Measurements from ENCODE around the gene PGF. TPM values are rescaled to one million over a fixed set of nuclear protein-coding genes. Genes with fewer than 3 reads are reported as not detected.
"Not testable (repeated sequence)": the region's sequence is repeated elsewhere in the genome, so short reads cannot be mapped to it uniquely, and the experiment has no call there.

The PGF gene
- total RNA-seq, 3 donors from 2014 or later = 0.18 to 0.38 (median 0.18) TPM

DNA sequence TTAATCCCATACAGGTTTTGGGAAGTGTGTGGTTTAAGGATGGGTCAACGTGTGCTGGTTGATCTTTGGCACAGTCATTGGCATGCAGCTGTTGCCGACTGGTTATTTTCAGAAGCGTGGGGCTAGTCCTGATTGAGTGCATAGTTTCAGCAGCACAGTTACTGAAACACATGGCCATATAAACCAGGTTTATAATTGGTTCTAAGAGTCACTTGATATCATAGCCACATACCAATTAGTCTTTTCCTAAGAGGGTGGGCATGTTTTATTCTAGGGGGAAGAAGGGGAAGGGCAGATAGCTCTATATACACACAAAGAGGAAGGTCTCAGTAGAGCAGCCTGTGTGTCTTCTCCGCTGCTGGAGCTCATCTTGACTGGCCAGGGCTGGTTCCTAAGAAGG, 21.4 kb downstream of the PGF start:
- no peak overlapping the region for H3K4me3 Mint-ChIP-seq
- H3K4me1 Mint-ChIP-seq (ENCODE audit: low read depth) = peaks cover 22% of the 10 kb centered on the region
- peaks cover 6% of the 10 kb centered on the region for H3K9me3 Mint-ChIP-seq

DNA sequence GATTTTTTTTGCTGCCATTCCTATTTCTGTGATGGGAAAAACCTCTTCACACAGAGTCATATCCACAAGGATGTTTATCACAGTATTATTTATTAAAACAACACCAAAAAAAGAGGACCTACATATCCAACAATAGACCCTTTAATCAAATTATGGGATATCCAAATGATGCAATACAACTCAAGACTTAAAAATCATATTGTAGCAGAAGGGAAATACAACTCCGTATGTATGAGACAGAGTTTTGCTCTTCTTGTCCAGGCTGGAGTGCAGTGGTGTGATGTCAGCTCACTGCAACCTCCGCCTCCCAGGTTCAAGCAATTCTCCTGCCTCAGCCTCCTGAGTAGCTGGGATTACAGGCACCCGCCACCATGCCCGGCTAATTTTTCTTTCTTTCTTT, 22.5 kb downstream of the PGF start:
- peaks cover 17% of the 10 kb centered on the region for H3K4me1 Mint-ChIP-seq (ENCODE audit: low read depth)
- DNase-seq; H3K27me3 Mint-ChIP-seq (ENCODE audit: low read depth): not testable (repeated sequence)

More for the DNA sequence above, 21.4 kb downstream of the PGF start:
- DNase-seq (no peak), ATAC-seq (no peak)
- H3K27me3 Mint-ChIP-seq (ENCODE audit: low read depth) = peaks cover 5% of the 10 kb centered on the region
- H3K36me3 Mint-ChIP-seq (ENCODE audit: insufficient read depth) = no peaks in the 10 kb centered on the region

DNA sequence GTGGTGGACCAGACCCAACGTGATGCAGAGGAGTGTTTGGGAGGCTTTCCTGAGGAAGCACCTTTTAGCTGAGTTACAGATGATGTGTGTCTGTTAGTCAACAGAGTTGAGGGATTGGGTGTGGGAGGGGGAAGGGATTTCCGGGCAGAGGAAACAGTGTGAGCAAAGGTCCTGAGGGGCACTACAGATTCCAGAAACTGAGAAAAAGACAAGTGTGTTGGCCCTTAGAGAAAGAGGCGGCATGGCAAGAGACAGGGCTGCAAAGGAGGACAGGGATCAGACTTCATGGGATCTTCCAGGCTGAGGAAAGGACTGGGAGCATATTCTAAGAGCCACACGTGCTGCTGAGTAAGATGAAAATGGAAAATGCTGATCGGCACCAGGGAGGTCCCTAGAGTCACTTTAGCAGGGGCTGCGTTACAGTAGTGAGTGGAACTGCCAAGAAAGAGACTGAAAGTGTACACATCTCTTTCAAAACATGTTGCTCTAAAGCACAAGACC, 22.9 kb downstream of the PGF start:
- peaks cover 15% of the 10 kb centered on the region for H3K4me1 Mint-ChIP-seq (ENCODE audit: low read depth)
- DNase-seq (no peak), ATAC-seq (peak in 1 of 2 donors; percentile 28)
- H3K27me3 Mint-ChIP-seq (ENCODE audit: low read depth) = peaks cover 5% of the 10 kb centered on the region
- no peaks in the 10 kb centered on the region for H3K9me3 Mint-ChIP-seq
- H3K4me3 Mint-ChIP-seq = no peak overlapping the region
- H3K36me3 Mint-ChIP-seq (ENCODE audit: insufficient read depth) = no peaks in the 10 kb centered on the region

More for the DNA sequence above, 22.5 kb downstream of the PGF start:
- not testable (repeated sequence) for H3K9me3 Mint-ChIP-seq; H3K4me3 Mint-ChIP-seq; ATAC-seq; H3K36me3 Mint-ChIP-seq (ENCODE audit: insufficient read depth)

DNA sequence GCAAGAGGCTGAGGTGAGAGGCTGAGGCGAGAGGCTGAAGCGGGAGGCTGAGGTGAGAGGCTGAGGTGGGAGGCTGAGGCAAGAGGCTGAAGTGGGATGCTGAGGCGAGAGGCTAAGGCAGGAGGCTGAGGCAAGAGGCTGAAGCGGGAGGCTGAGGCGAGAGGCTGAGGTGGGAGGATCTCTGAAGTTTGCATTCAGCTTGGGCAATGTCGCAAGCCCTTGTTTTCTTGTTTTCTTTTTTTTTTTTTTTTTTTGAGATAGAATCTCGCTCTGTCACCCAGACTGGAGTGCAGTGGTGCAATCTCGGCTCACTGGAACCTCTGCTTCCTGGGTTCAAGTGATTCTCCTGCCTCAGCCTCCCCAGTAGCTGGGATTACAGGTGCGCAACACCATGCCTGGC, 23.7 kb downstream of the PGF start:
- H3K4me3 Mint-ChIP-seq; H3K4me1 Mint-ChIP-seq (ENCODE audit: low read depth): not testable (repeated sequence)

DNA sequence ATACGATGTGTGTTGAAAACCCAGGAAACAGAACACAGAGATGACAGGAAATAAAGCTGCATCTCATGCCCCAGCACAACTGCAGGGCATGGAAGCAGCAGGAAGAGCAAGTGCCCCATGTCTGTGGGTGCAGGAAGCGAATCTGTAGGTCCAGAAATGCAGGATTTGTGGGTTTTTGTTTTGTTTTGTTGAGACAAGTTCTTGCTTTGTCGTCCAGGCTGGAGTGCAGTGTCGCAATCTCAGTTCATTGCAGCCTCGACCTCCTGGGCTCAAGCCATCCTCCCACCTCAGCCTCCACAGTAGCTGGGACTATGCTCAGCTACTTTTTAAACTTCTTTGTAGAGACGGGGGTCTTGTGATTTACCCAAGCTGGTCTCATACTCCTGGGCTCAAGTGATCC, 26.2 kb downstream of the PGF start:
- peaks cover 8% of the 10 kb centered on the region for H3K27me3 Mint-ChIP-seq (ENCODE audit: low read depth)
- no peaks in the 10 kb centered on the region for H3K9me3 Mint-ChIP-seq
- H3K36me3 Mint-ChIP-seq (ENCODE audit: insufficient read depth) = no peaks in the 10 kb centered on the region
- DNase-seq = no peak
- H3K4me3 Mint-ChIP-seq = no peak overlapping the region
- peaks cover 7% of the 10 kb centered on the region for H3K4me1 Mint-ChIP-seq (ENCODE audit: low read depth)
- ATAC-seq = no peak

More for the DNA sequence above, 23.7 kb downstream of the PGF start:
- ATAC-seq; H3K27me3 Mint-ChIP-seq (ENCODE audit: low read depth); H3K9me3 Mint-ChIP-seq; DNase-seq; H3K36me3 Mint-ChIP-seq (ENCODE audit: insufficient read depth): not testable (repeated sequence)

DNA sequence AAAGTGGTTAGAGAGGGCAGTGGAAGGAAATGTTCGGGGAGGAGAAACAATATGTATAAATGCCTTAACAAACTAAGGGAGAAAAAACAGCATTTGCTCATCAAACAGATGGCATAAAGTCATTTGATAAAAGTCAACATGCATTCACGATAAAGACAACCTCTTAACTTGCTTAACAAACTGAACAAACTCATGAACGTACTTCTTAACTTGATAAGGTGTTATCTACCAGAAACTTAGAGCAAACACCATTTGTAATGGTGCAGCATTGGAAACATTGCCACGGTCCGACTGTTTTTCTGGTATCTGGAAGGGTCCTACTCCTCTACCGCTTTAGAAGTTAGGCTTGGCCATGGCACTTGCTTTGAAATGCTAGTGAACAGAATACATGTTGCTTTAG, 28.2 kb downstream of the PGF start:
- DNase-seq (no peak), ATAC-seq (no peak)
- Mint-ChIP-seq H3K36me3 (ENCODE audit: insufficient read depth) (no peaks in the 10 kb centered on the region), H3K4me1 (ENCODE audit: low read depth) (peaks cover 7% of the 10 kb centered on the region), H3K4me3 (no peak overlapping the region), H3K27me3 (ENCODE audit: low read depth) (peaks cover 7% of the 10 kb centered on the region), H3K9me3 (no peaks in the 10 kb centered on the region)

- Mint-ChIP-seq H3K4me3 (peak overlapping the region; percentile 25), H3K4me1 (ENCODE audit: low read depth) (peaks cover 6% of the 10 kb centered on the region)
- ATAC-seq = no peak
These were observed 31.3 kb downstream of the PGF start for GRCh38 chr14:74924061-74924460.

GRCh38 chr14:74922752-74923401, 32.5 kb downstream of the PGF start, which contains the start of gene RPS6KL1:
Gene RPS6KL1 (minus strand): TSS chr14:74923260. CDS start chr14:74921541, 1,719 bp downstream.
- H3K4me1 Mint-ChIP-seq (ENCODE audit: low read depth) = peaks cover 6% of the 10 kb centered on the region
- DNase-seq = peak; percentile 43
- H3K9me3 Mint-ChIP-seq = no peaks in the 10 kb centered on the region
- H3K36me3 Mint-ChIP-seq (ENCODE audit: insufficient read depth) = no peaks in the 10 kb centered on the region
- peak within 1 kb of the TSS; percentile 78 for H3K4me3 Mint-ChIP-seq
- peak; percentile 99 to 100 for ATAC-seq
- peaks cover 6% of the 10 kb centered on the region for H3K27me3 Mint-ChIP-seq (ENCODE audit: low read depth)

More at GRCh38 chr14:74924061-74924460, 31.3 kb downstream of the PGF start:
- no peak for DNase-seq
- Mint-ChIP-seq H3K9me3 (no peaks in the 10 kb centered on the region), H3K27me3 (ENCODE audit: low read depth) (peaks cover 6% of the 10 kb centered on the region), H3K36me3 (ENCODE audit: insufficient read depth) (no peaks in the 10 kb centered on the region)

DNA sequence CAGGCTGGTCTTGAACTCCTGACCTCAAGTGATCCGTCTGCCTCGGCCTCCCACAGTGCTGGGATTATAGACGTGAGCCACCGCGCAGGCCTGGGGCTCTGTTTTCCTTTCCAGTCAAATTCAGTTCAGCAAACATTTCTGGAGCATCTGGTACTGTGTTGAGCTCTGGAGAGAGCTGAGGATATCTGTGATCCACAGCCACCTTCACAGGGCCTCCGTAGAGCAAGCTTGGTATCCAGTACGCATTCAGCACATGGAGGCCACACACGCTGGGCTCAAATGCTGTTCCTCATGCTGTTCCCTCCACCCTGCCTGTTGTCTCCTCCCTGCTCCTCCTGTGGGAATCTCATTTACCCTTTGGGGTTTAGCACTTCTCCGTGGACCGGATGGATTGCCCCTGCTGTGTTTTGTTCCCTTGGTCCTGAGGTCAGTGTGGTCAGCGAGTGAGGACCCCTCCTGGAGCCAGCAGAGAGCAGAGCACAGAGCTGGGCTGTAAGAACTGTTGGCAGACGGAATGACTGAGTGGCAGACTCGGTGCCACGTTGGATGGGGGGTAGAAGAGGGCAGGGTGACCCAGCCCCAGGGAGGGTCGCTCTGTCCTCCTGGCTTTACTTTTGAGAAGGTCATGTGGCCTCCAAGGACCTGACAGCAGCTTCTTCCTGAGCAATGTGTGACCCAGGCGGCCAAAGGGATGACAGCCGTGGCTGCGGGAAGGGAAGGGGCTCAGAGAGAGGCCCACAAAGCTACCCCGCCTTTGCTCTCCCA, 33.2 kb downstream of the PGF start:
- peaks cover 6% of the 10 kb centered on the region for H3K4me1 Mint-ChIP-seq (ENCODE audit: low read depth)
- ATAC-seq = no peak
- H3K4me3 Mint-ChIP-seq = peak overlapping the region; percentile 78
- H3K36me3 Mint-ChIP-seq (ENCODE audit: insufficient read depth) = no peaks in the 10 kb centered on the region
- H3K27me3 Mint-ChIP-seq (ENCODE audit: low read depth) = peaks cover 6% of the 10 kb centered on the region
- no peaks in the 10 kb centered on the region for H3K9me3 Mint-ChIP-seq
- no peak for DNase-seq

DNA sequence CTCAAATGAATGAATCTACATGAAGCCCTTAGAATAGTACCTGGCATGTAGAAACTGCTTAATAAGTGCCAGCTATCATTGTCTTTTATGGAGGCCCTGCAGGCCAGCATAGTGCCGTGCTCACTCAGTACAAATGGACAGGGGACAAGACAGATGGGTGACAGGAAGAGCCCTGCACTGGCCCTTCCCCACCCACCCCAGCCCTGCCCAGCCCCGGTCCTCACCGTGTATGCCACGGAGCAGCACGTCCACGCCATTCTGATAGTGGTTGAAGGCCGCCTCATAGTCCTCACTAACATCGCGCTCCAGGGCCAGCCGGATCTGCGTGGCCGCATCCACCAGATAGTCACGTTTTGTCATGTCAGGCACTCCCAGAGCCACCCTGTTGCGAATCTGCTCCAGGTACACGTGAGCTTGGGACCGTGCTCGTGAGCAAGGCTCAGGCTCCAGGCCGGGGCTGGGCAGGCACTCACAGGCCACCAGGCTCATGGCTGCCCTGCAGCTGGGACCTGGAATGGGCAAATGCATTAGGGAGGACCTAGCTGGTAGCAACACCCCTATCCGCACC, 34.3 kb downstream of the PGF start:
- Mint-ChIP-seq H3K4me3 (no peak overlapping the region), H3K27me3 (ENCODE audit: low read depth) (peaks cover 4% of the 10 kb centered on the region), H3K9me3 (no peaks in the 10 kb centered on the region), H3K4me1 (ENCODE audit: low read depth) (peaks cover 6% of the 10 kb centered on the region), H3K36me3 (ENCODE audit: insufficient read depth) (no peaks in the 10 kb centered on the region)
- DNase-seq (no peak), ATAC-seq (no peak)

GRCh38 chr14:74920281-74920680, 35.1 kb downstream of the PGF start:
- H3K9me3 Mint-ChIP-seq = no peaks in the 10 kb centered on the region
- ATAC-seq (no peak), DNase-seq (no peak)
- peaks cover 6% of the 10 kb centered on the region for H3K4me1 Mint-ChIP-seq (ENCODE audit: low read depth)
- peaks cover 4% of the 10 kb centered on the region for H3K27me3 Mint-ChIP-seq (ENCODE audit: low read depth)
- no peak overlapping the region for H3K4me3 Mint-ChIP-seq
- no peaks in the 10 kb centered on the region for H3K36me3 Mint-ChIP-seq (ENCODE audit: insufficient read depth)

DNA sequence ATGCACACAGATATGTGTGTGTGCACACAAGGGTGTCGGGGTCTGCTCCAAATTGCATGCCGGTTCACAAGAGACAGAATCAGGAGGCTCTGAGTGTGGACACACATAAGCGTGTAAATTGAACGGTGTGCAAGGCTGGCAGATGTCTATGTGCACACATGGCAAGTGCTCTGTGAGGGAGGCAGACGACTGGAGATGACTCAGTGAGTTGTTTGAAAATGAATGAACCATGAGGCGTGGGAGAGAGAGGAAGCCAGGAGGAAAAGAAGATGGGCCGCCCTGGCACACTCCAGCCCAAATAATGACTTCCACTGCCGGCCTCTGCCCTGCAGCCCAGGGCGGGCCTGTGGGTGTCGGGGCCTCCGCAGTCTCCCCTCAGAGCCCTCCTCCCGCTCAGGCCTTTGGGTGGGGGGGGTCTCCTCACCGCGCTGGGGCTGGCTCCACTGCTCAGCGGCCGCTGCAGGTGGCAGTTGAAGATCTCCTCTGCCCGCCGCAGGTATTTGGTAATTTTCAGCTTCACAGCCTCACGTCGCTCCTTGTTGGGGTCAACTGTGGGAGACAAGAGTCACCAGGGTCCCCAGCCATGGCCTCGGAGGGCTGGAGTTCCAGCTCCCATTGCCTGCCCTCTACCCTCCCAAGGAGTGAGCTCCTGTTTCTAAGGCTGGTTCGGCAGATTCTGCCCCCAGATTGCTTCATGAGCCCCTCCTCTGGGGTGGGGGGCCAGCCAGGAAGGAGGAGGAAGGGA, 35.8 kb downstream of the PGF start:
- H3K4me1 Mint-ChIP-seq (ENCODE audit: low read depth) = peaks cover 6% of the 10 kb centered on the region
- ATAC-seq = no peak
- no peak for DNase-seq
- H3K9me3 Mint-ChIP-seq = no peaks in the 10 kb centered on the region
- no peak overlapping the region for H3K4me3 Mint-ChIP-seq
- H3K27me3 Mint-ChIP-seq (ENCODE audit: low read depth) = peaks cover 4% of the 10 kb centered on the region
- no peaks in the 10 kb centered on the region for H3K36me3 Mint-ChIP-seq (ENCODE audit: insufficient read depth)

GRCh38 chr14:74918380-74918779, 37.0 kb downstream of the PGF start:
- Mint-ChIP-seq H3K4me3 (no peak overlapping the region), H3K36me3 (ENCODE audit: insufficient read depth) (no peaks in the 10 kb centered on the region), H3K27me3 (ENCODE audit: low read depth) (no peaks in the 10 kb centered on the region), H3K4me1 (ENCODE audit: low read depth) (peaks cover 2% of the 10 kb centered on the region), H3K9me3 (no peaks in the 10 kb centered on the region)
- ATAC-seq (no peak), DNase-seq (no peak)

DNA sequence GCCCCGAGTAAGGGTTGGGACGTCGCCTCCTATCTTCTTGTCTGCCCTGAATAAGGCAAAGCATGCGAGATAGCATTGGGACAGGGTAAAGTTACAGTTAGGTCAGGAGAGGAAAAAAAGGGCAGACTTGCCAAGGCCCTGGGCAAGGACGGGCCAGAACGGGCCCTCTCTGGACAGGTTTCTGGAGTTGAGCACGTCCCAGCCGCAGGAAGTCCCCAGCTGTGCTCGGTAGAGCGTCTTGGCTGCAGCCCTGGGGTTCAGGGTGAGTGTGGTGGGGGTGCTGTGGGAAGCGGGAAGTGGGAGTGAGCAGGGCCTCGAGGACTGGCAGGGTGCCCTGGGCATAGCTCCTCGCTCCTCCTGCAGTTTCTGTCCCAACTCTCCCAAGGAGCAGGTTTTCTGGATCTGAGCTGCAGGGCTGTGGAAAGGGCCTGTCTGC, 37.7 kb downstream of the PGF start:
- no peak overlapping the region for H3K4me3 Mint-ChIP-seq
- peaks cover 2% of the 10 kb centered on the region for H3K4me1 Mint-ChIP-seq (ENCODE audit: low read depth)
- ATAC-seq (no peak), DNase-seq (no peak)
- no peaks in the 10 kb centered on the region for H3K36me3 Mint-ChIP-seq (ENCODE audit: insufficient read depth)
- no peaks in the 10 kb centered on the region for H3K27me3 Mint-ChIP-seq (ENCODE audit: low read depth)
- no peaks in the 10 kb centered on the region for H3K9me3 Mint-ChIP-seq
